ENCODE results near the gene MAPT. TPM values are rescaled to one million over a fixed set of nuclear protein-coding genes. Genes with fewer than 3 reads are reported as not detected.
A peak's percentile ranks its signal among the peaks of the same experiment; 100 is the strongest.

Gene MAPT
- total RNA-seq, 1 donor from 2014 or later = 2.1 TPM

DNA sequence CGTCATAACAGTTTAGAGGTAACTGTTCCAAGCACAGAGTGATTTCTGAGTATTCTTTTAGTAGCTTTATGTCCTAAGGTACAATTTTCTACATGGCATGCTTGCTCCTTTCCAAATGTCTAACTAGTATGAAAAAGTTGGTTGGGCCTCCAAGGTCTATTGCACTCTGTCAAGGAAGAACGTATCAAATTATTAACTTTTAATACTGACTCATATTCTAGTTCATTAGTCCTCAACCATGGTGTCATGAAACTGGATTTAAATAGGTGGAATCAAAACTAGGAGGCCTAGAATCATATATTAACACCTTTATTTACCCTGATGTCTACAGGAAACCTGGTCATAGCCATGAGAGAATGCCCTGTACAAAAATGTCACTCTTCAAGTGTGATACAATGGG is 166.1 kb downstream of the MAPT start:
- Histone ChIP-seq H3K4me1 (ENCODE audit: insufficient read depth, low read length) (peaks cover 31% of the 10 kb centered on the region), H3K4me2 (ENCODE audit: low read length) (no peak overlapping the region), H4K20me1 (ENCODE audit: insufficient read depth, low read length) (peaks cover 39% of the 10 kb centered on the region), H3K79me2 (ENCODE audit: insufficient read depth, low read length) (peaks cover 44% of the 10 kb centered on the region), H3K4me3 (ENCODE audit: insufficient read depth, low read depth, low read length) (no peak overlapping the region), H2AFZ (ENCODE audit: low read depth, low read length) (no peak overlapping the region), H3K36me3 (ENCODE audit: insufficient read depth, low read length) (peaks cover 9% of the 10 kb centered on the region), H3K27ac (ENCODE audit: low read depth, low read length) (no peak overlapping the region), H3K9ac (ENCODE audit: low read length) (no peak overlapping the region), H3K9me3 (ENCODE audit: insufficient read depth, low read depth, low read length) (no peaks in the 10 kb centered on the region), H3K27me3 (ENCODE audit: insufficient read depth, low read length) (no peaks in the 10 kb centered on the region)
- Mint-ChIP-seq H3K9me3 (ENCODE audit: unreplicated experiment) (no peaks in the 10 kb centered on the region), H3K27ac (ENCODE audit: unreplicated experiment) (no peak overlapping the region), H3K27me3 (ENCODE audit: low read depth, unreplicated experiment) (no peaks in the 10 kb centered on the region), H3K36me3 (ENCODE audit: low read depth, unreplicated experiment) (peaks cover 2% of the 10 kb centered on the region), H3K4me1 (ENCODE audit: low read depth, unreplicated experiment) (peaks cover 54% of the 10 kb centered on the region), H3K4me3 (ENCODE audit: unreplicated experiment) (no peak overlapping the region)
- FAIRE-seq = no peak
- DNase-seq (ENCODE audit: low read depth) = no peak
- TF ChIP-seq EZH2 (IDR thresholded peaks at IDR 0.05; ENCODE audit: insufficient read depth, low read length) = no peak
- TF ChIP-seq, protein P1, sequence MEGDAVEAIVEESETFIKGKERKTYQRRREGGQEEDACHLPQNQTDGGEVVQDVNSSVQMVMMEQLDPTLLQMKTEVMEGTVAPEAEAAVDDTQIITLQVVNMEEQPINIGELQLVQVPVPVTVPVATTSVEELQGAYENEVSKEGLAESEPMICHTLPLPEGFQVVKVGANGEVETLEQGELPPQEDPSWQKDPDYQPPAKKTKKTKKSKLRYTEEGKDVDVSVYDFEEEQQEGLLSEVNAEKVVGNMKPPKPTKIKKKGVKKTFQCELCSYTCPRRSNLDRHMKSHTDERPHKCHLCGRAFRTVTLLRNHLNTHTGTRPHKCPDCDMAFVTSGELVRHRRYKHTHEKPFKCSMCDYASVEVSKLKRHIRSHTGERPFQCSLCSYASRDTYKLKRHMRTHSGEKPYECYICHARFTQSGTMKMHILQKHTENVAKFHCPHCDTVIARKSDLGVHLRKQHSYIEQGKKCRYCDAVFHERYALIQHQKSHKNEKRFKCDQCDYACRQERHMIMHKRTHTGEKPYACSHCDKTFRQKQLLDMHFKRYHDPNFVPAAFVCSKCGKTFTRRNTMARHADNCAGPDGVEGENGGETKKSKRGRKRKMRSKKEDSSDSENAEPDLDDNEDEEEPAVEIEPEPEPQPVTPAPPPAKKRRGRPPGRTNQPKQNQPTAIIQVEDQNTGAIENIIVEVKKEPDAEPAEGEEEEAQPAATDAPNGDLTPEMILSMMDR (IDR thresholded peaks at IDR 0.05; ENCODE audit: insufficient read depth, low read depth, low read length) = no peak

- H3K4me1 ChIP-seq (ENCODE audit: insufficient read depth, low read length) = peaks cover 28% of the 10 kb centered on the region
- no peak for TF ChIP-seq EZH2 (IDR thresholded peaks at IDR 0.05; ENCODE audit: insufficient read depth, low read length)
- TF ChIP-seq, protein P1 (IDR thresholded peaks at IDR 0.05; ENCODE audit: insufficient read depth, low read depth, low read length) = peak; percentile 13
Observed at GRCh38 chr17:46061435-46061834, 167.1 kb downstream of the MAPT start.

GRCh38 chr17:46063241-46063640 is 168.9 kb downstream of the MAPT start:
- H3K4me2 ChIP-seq (ENCODE audit: low read length) = peak overlapping the region; percentile 58
- no peaks in the 10 kb centered on the region for H3K27me3 Mint-ChIP-seq (ENCODE audit: low read depth, unreplicated experiment)
- H3K9me3 Mint-ChIP-seq (ENCODE audit: unreplicated experiment) = no peaks in the 10 kb centered on the region
- peaks cover 41% of the 10 kb centered on the region for H3K79me2 ChIP-seq (ENCODE audit: insufficient read depth, low read length)
- H3K4me1 Mint-ChIP-seq (ENCODE audit: low read depth, unreplicated experiment) = peaks cover 35% of the 10 kb centered on the region
- H3K4me1 ChIP-seq (ENCODE audit: insufficient read depth, low read length) = peaks cover 11% of the 10 kb centered on the region
- peak; percentile 87 for FAIRE-seq
- no peak overlapping the region for H3K4me3 Mint-ChIP-seq (ENCODE audit: unreplicated experiment)
- peak; percentile 83 for DNase-seq (ENCODE audit: low read depth)
- H3K9me3 ChIP-seq (ENCODE audit: insufficient read depth, low read depth, low read length) = no peaks in the 10 kb centered on the region
- peak overlapping the region; percentile 42 for H3K27ac ChIP-seq (ENCODE audit: low read depth, low read length)
- H3K27ac Mint-ChIP-seq (ENCODE audit: unreplicated experiment) = peak overlapping the region; percentile 93
- H2AFZ ChIP-seq (ENCODE audit: low read depth, low read length) = no peak overlapping the region
- no peaks in the 10 kb centered on the region for H3K27me3 ChIP-seq (ENCODE audit: insufficient read depth, low read length)
- no peak overlapping the region for H3K4me3 ChIP-seq (ENCODE audit: insufficient read depth, low read depth, low read length)
- H3K36me3 Mint-ChIP-seq (ENCODE audit: low read depth, unreplicated experiment) = peaks cover 9% of the 10 kb centered on the region
- H3K9ac ChIP-seq (ENCODE audit: low read length) = no peak overlapping the region
- TF ChIP-seq, protein P1 (IDR thresholded peaks at IDR 0.05; ENCODE audit: insufficient read depth, low read depth, low read length) = no peak
- no peak for TF ChIP-seq EZH2 (IDR thresholded peaks at IDR 0.05; ENCODE audit: insufficient read depth, low read length)
- H3K36me3 ChIP-seq (ENCODE audit: insufficient read depth, low read length) = peaks cover 25% of the 10 kb centered on the region
- peaks cover 33% of the 10 kb centered on the region for H4K20me1 ChIP-seq (ENCODE audit: insufficient read depth, low read length)

More at GRCh38 chr17:46061435-46061834, 167.1 kb downstream of the MAPT start:
- Histone ChIP-seq H3K9ac (ENCODE audit: low read length) (no peak overlapping the region), H3K27me3 (ENCODE audit: insufficient read depth, low read length) (no peaks in the 10 kb centered on the region), H3K36me3 (ENCODE audit: insufficient read depth, low read length) (peaks cover 18% of the 10 kb centered on the region), H3K27ac (ENCODE audit: low read depth, low read length) (no peak overlapping the region), H3K9me3 (ENCODE audit: insufficient read depth, low read depth, low read length) (no peaks in the 10 kb centered on the region), H3K4me2 (ENCODE audit: low read length) (no peak overlapping the region), H3K4me3 (ENCODE audit: insufficient read depth, low read depth, low read length) (no peak overlapping the region), H3K79me2 (ENCODE audit: insufficient read depth, low read length) (peaks cover 40% of the 10 kb centered on the region), H2AFZ (ENCODE audit: low read depth, low read length) (no peak overlapping the region), H4K20me1 (ENCODE audit: insufficient read depth, low read length) (peaks cover 36% of the 10 kb centered on the region)
- Mint-ChIP-seq H3K4me1 (ENCODE audit: low read depth, unreplicated experiment) (peaks cover 53% of the 10 kb centered on the region), H3K36me3 (ENCODE audit: low read depth, unreplicated experiment) (peaks cover 7% of the 10 kb centered on the region), H3K4me3 (ENCODE audit: unreplicated experiment) (no peak overlapping the region), H3K9me3 (ENCODE audit: unreplicated experiment) (no peaks in the 10 kb centered on the region), H3K27me3 (ENCODE audit: low read depth, unreplicated experiment) (no peaks in the 10 kb centered on the region), H3K27ac (ENCODE audit: unreplicated experiment) (peak overlapping the region; percentile 50)
- DNase-seq (ENCODE audit: low read depth) (no peak), FAIRE-seq (no peak)

Data from astrocyte (in vitro differentiated cells and primary cell).